GM19193 (cell line): ENCODE results near the gene PRDM8.

Experiments
- POLR2A ChIP-seq: IDR thresholded peaks from 4 replicates; pipeline ENCODE4 v1.6.1; 2011; ENCODE audit not compliant: insufficient read depth, insufficient read length; ENCODE audit errors: extremely low read depth

Gene PRDM8

DNA sequence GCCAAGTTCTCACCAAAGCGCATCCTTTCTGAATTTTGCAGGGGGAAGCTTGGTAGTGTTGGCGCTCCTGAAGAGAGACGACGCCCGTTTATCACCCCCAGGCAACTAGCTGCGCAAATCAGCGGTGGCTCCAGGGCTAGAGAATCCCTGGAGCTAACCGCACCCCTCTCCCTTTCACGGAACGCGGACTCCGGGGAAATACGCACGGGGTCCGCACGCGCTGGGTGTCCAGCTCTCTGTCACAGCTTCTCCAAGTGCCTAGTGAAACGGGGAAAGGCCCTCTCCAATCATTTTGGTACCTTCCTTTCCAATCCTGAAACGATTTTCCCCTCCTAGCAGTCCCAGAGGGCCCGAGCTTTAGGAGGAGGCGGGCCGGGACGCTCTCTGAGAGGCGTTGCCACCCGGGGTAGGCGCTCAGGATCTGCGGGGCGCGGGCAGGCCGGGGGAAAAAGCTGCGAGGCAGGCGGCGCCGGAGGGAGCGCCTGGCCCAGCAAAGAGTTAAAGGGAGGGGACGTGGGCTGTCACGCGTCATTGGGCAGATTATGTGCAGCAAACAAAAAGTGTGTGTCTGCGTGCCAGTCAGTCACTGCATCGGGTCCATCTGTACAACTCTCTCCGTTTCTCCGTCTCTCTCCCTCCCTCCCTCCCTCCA lies at the start of gene PRDM8:
Gene PRDM8, plus strand, starts transcription at position 582 of the 652 bp plus-strand sequence. CDS start 2,578 bp downstream, outside the sequence.
- TF ChIP-seq POLR2A: no peak

- TF ChIP-seq POLR2A: no peak
These were observed 46.7 kb upstream of the PRDM8 start for GRCh38 chr4:80150387-80151180.

GRCh38 chr4:80151981-80152380 lies 45.3 kb upstream of the PRDM8 start:
- TF ChIP-seq POLR2A: no peak

- no peak for TF ChIP-seq POLR2A
These were observed 43.3 kb upstream of the PRDM8 start for GRCh38 chr4:80153874-80154544.

GRCh38 chr4:80154545-80154933 lies 42.8 kb upstream of the PRDM8 start:
- no peak for TF ChIP-seq POLR2A

- no peak for TF ChIP-seq POLR2A
These were observed 41.9 kb upstream of the PRDM8 start for GRCh38 chr4:80155316-80155982.

- TF ChIP-seq POLR2A: no peak
These were observed 40.9 kb upstream of the PRDM8 start for GRCh38 chr4:80156410-80156809.

DNA sequence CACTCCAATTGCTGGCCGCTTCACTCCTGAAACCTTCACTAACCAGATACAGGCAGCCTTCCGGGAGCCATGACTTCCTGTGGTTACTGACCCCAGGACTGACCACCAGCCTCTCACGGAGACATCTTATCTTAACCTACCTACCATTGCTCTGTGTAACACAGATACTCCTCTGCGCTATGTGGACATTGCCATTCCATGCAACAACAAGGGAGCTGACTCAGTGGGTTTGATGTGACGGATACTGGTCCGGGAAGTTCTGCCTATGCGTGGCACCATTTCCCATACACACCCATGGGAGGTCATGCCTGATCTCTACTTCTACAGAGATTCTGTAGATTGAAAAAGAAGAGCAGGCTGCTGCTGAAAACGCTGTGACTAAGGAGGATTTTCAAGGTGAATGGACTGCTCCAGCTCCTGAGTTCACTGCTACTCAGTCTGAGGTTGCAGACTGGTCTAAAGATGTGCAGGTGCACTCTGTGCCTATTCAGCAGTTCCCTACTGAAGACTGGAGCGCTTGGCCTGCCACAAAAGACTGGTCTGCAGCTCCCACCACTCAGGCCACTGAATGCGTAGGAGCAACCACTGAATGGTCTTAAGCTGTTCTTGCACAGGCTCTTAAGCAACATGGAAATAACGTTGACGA lies 35.8 kb upstream of the PRDM8 start:
- no peak for TF ChIP-seq POLR2A

DNA sequence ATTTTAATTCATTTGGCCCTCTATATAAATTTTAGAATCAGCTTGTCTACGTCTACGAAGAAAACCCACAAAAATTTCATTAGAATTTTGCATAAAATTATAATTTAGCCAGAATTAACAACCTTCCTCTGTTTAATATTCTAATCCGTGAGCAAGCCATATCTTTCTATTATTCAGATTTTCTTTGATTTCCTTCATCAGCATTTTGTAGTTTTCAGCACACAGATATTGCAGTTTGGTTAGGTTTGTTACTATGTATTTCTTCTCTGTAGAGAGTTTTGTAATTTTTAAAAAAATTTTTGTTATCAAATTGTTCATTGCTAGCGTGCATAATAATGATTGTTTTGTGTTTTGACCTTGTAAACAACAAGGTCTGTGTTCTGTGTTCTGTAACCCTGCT lies 34.9 kb upstream of the PRDM8 start:
- no peak for TF ChIP-seq POLR2A

GRCh38 chr4:80165855-80166254 lies 31.4 kb upstream of the PRDM8 start:
- TF ChIP-seq POLR2A: no peak

DNA sequence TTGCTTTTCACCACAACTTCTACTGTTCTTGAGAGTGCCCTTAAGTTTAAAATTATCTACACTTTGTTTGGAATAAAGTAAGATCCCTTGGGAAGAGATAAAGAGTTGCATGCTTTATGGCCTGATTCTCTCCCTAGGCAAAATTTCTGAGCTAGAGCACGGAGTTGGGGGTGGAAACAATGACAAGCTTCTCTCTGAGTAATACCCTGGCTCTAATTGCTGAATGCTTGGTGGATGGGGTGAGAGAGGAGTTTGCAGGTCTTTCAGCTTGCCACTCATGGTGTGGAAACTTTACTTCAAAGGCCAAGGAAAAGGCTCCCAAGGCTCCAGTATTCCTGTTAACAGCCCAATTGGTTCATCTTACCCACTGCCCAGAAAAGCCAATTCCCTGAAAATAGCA lies 26.1 kb upstream of the PRDM8 start:
- no peak for TF ChIP-seq POLR2A

DNA sequence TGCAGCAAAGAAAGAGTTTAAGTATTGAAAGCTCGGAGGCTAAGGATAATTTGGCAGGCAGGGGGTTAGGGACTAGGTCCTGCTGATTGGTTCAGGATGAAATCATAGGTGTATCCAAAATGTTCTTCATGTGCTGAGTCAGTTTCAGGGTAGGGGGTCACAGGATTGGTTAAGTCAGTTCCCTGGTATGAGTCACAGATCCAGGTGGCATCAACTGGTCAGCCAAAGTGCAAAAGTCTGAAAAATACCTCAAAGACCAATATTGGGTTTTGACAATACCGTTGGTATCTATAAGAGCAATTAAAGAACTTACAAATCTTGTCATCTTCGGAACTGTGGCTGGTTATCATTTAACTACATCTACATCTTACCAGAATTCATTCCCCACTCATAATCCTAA lies 25.6 kb upstream of the PRDM8 start:
- TF ChIP-seq POLR2A: no peak

GRCh38 chr4:80172203-80172602 lies 25.1 kb upstream of the PRDM8 start:
- no peak for TF ChIP-seq POLR2A

DNA sequence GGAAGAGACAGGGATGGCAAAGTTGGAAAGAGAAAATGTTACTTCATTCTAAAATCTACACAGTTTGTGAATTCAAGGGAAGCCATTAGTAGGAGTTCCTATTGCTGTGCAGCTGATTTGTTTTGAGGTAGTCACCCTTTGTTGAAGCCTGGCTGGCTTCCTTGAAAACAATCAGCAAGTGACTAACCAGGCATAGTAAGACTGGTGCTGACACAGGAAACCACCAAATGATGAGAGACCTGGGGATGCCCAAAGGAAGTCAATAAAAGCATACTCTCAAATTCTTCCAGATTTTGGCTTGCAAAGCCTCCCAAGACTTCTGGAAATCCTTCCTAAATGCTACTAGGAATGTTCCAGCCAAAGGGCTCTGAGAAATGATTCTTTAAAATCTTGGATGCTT lies 23.9 kb upstream of the PRDM8 start:
- TF ChIP-seq POLR2A: no peak

GRCh38 chr4:80173841-80174240 lies 23.5 kb upstream of the PRDM8 start:
- no peak for TF ChIP-seq POLR2A

DNA sequence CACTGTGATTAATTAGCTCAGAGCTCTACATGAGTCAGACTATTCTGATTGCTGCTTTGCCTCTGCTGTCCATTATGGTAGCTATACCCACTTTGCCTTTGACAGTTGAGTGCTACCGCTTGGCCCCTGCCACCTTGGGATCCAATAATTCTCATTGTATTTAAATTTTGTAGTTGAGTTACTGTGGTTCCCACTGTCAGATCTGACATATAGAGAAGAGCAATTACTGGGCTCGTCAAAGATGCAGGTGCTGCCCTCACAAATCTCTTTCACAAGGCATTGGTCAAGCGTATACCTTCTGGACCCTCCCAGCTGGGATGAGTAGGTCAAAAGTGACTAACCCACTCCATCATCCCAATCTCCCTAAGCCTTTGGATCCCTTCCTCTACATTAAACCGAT lies 18.3 kb upstream of the PRDM8 start:
- TF ChIP-seq POLR2A: no peak
